T47D (cell line): Measurements from ENCODE around the gene TFB2M.
"Not testable (repeated sequence)": the region's sequence is repeated elsewhere in the genome, so short reads cannot be mapped to it uniquely, and the experiment has no call there.

Experiments
- DNase-seq, 2 experiments: peaks; one replicate each; pipeline versions ENCODE4 v3.0.0 to v3.0.0-alpha.2; 2011 to 2012; ENCODE audit warnings: low read depth in 1 of 2, low spot score in 1 of 2
- JUND ChIP-seq: IDR thresholded peaks from 2 replicates; pipeline ENCODE4 v1.6.1; 2012; ENCODE audit warnings: low read depth
- in situ Hi-C: cut with HindIII; loops from 2 replicates; pipeline ENCODE4 v1.10.0; 2016; ENCODE audit warnings: low sequenced_read_pairs, low pct_unique_long_range_greater_than_20kb

TFB2M gene

DNA sequence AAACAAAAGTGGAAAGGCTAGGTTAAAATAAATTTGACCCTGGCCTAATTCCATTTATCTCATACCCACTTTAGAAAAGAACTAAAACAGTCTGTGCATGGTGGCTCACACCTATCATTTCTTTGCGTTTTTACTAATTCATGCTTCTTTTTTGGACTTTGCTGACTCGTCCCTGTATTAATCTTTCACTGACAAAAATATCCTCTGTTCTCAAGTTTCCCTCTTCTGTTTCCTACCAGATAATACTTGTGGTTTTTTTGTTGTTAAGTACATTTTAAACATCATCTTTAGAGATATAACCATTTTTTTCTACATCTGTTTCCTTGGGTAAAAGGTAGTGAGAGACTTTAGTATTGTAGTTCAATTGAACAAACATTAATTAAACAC lies 11.7 kb upstream of the TFB2M start:
- TF ChIP-seq JUND = no peak
- in situ Hi-C loops = no loop called here
- DNase-seq = no peak

DNA sequence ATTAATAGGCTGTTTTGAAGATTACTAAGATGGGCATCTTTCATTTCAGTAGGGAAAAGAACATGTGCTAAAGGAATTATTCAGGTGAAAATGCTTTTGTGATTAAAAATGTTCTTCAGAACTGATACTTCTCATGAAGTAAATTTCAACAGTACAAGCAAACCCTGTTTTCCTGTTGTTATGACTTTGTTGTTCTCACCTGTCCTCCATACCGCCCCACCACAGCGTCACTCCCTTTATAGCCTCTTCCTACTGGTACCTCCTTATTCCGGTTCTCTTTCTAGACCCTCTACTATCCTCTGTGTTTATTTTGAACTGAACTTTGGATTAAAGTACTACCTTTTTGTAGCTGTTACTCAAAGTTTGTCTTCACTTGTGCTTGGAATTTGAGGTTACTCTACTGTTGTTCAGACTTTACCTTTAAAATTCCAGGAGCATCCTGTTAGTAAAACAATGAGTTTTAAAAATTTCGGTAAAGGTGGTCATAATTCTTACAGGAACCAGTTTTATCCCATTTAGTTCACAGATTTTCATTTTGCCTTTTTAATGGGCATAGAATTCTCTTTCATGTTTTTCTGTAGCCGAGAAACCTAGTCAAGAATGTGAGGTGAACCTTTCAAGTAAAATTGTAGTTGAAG lies 11.1 kb upstream of the TFB2M start:
- DNase-seq = no peak
- in situ Hi-C loops = no loop called here
- no peak for TF ChIP-seq JUND

DNA sequence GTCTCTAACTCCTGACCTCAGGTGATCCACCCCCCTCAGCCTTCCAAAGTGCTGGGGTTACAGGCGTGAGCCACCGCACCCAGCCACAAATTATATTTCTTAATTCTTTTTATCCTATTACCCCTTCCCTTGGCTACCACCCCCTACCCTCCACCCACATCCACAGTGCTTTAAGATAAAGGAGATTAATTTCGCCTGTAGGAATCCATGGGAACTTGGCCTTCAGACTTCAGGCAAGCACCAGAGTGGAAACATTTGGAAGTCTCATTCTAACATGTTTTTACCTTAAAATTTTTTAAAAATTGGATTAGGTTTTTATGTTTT lies 10.6 kb upstream of the TFB2M start:
- no peak for DNase-seq
- TF ChIP-seq JUND = no peak
- in situ Hi-C loops = no loop called here

DNA sequence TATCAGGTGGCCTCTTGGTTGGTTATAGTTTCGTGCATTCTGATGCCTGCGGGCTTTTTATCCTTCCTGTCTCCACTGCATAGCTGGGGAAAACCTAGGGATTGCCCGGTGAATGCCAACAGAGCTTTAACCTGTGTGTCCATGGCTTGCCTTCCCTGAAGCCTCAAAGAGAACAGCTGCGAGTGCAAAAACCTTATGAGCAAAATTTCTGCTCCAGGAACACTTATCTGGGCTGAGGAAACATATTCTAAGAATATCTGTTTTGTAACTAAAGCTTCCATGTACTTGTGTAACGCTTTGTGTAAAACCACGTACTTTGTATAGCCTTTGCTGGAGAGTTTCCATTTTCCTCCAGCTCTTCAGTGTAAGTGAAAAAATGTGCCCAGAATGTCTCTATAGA lies 7.4 kb upstream of the TFB2M start:
- in situ Hi-C loops = no loop called here
- DNase-seq = no peak
- no peak for TF ChIP-seq JUND

DNA sequence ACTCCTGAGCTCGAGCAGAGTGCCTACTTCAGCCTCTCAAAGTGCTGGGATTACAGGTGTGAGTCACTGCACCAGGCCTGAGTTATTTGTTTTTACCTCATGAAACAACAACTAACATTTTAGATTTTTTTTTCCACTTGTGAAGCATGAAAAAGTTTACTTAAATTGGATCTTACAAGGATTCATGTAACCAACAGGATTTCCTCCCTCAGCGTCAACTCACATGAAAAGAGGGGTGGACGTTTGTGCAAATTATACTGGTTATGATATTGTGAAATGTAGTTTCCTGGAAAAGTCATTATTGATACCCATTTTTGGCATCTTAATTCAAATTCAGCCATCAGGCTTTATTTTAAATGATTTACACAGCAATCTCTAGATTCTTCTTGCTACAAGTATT lies 6.7 kb upstream of the TFB2M start:
- no peak for DNase-seq
- in situ Hi-C loops = no loop called here
- no peak for TF ChIP-seq JUND

DNA sequence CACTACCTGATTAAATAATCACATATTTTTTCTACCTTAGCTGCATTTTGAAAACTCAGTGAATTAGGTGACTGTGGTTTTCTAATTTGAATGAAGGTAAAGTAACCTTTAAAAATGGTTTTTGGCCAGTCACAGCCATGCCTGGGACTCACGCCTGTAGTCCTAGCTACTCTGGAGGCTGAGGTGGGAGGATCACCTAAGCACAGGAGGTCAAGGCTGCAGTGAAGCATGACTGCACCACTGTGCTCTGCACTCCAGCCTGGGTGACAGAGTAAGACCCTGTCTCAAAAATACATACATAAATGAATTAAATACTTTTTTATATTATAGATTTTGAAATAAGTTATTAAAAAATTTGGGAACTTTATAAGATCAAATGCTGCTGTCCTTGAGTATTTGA lies 5.9 kb upstream of the TFB2M start:
- in situ Hi-C loops = no loop called here
- no peak for TF ChIP-seq JUND
- no peak for DNase-seq

DNA sequence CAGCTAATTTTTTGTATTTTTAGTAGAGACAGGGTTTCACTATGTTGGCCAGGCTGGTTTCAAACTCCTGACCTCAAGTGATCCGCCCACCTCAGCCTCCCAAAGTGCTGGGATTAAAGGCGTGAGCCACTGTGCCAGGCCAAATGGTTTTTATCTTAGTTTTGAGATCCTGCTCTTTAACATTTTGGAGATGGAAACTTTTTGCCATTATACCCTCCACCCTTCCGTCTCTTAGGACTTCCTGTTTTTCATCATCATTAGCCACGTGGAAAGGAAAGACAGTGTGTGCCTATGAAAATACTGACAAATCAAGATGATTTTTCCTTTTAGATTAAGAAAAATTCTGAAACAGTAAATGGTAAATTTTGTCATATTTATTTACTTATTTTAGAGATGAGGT lies 5.2 kb upstream of the TFB2M start:
- in situ Hi-C loops = not testable (repeated sequence)

DNA sequence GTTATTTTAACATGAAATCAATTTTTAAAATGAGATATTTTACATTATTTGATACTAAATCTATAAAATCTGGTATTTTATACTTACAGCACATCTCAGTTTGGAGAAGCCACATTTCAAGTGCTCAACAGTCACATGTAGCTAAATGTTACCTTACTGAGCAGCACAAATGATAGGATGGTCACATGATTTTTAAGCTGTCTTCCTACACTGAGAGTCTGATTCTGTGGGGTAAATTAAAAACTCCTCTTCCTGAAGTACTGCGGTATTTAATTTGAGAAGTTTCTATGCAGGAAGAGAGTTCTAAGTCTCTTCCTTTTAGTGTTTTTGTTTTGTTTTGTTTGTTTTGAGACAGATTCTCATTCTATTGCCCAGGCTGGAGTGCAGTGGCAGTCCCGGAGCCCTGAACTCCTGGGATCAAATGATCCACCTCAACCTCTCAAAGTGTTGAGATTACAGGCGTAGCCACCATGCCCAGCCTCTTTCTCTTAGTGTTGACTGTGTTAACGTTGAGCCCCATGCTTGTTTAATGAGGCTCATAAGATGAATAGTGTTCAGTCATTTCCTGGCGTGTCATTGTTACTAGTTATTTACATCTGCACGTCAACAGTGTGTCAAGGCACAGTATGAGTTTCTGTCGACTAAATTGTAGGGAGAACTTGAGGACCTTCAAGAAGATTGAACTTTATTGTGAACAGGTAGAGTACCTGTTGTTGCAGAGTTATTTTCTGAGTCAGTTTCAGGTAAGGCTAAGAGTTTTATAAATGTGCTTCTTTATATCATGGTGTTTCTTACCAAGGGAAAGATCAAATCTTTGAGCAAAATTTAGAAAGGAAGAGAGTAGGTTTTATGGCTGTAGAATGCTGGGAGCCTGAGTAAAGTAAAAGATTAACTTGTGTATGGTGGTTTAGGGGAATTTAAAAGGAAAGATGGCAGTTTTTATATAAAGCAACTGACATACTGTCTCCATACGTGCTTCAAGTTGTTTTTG lies 3.5 kb upstream of the TFB2M start:
- no peak for DNase-seq
- TF ChIP-seq JUND = no peak
- in situ Hi-C loops = no loop called here

More for the DNA sequence above, 5.2 kb upstream of the TFB2M start:
- DNase-seq = not testable (repeated sequence)

DNA sequence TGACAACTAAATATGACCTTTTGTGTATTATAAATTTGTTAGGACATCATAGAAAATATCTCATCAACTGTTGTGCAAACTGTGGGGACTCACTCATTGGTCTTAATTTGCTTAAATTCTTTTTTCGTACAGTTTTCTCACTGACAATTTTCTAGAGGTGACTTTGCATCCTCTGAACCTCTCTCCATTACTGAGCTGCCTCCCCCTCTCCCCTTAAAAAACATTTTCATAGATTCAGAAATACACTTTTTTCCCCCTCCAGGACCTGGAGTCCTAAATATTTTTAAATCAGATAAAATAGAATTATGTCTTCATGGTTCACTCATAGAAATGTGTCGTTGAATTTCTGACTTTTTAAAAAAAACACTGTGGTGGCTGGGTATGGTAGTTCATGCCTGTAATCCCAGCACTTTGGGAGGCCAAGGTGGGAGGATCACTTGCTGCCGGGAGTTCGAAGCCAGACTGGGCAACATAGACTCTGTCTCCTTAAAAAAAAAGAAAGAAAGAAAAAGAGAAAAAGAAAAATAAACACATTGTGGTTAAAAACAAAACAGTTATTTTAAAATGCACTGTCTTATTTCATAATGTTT lies 1.7 kb upstream of the TFB2M start:
- in situ Hi-C loops = no loop called here
- no peak for DNase-seq
- no peak for TF ChIP-seq JUND

DNA sequence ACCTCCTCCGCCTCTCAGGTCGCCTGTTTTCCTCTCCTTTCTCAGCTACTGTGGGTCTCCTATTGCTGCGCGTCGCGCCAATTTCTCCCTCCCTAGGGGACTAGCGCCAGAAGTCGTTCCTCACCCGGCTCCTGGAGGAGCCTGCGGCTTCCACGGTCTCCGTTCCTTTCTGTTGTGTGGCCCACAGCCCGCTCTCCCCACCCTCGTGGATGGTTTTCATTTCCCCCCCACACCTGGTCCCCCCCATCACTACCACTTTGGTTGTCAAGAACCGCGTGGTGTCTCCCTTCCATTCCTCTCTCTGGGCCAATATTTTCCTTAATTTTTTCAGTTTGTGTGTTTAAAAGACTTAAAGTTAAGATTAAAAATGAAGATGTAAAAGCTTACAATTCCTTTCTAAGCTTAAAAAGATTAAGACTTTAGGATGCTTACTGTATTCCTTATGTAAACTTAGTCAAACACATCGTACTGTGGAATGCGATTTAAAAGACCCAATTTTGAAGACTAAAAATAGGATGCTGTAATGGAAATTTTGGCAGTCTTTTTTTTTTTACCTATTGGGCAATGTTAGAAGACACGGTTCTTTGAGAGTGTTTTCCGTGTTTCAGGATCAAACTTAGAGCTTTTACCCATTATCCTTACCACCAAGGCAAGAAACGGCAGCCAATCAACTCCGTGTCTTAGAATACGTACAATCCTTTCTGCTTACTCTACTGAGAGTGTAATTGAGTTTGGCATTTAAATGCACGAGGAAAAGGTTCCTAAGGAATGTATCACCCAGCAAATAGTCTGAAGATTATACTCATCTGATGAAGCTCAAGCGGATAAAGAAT lies 968 bp upstream of the TFB2M start:
- in situ Hi-C loops = no loop called here
- no peak for TF ChIP-seq JUND
- DNase-seq = peak; percentile 14 to 60

DNA sequence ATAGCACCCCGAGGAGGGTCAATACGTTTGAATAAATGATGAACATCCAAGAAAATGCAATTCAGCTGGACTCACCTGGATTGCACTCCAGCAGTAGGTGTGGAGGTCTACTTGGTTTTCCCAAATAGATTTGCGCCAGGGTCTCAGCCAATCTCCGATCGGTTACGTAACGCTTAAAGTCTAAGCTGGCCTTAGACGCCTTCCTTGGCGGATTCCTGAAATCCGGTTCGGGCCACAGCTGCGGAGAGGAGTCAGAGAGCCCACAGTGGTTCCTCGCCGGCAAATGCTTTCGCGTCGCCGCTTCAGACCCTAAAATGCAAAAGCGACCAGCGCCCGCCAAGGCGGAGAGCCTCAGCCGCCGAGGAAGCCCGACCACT lies 322 bp downstream of the TFB2M start:
- DNase-seq = no peak
- in situ Hi-C loops = no loop called here
- no peak for TF ChIP-seq JUND
